Measurements from ENCODE around the gene DPP9.
"Not testable (repeated sequence)": the region's sequence is repeated elsewhere in the genome, so short reads cannot be mapped to it uniquely, and the experiment has no call there.

Gene DPP9

DNA sequence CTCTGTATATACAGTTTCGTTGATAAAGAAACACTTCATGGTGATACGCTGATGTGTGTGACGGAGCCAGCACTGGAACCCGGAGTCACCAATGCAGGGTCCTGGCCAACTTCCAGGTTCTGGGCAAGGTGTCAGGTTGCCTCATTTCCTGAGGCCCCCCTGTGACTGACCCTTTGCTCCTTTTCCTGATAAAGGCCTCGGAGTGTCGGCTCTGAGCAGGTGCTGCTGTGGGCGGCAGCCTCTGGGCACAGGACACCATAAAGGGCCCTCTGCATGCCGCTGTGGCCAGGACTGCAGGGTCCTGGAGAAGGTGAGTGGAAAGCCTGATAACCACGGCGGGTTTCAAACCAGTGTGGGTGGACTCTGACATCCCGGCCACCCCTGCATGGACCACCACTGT is 36.2 kb downstream of the DPP9 start:
- DNase-seq (ENCODE audit: low spot score) = no peak

DNA sequence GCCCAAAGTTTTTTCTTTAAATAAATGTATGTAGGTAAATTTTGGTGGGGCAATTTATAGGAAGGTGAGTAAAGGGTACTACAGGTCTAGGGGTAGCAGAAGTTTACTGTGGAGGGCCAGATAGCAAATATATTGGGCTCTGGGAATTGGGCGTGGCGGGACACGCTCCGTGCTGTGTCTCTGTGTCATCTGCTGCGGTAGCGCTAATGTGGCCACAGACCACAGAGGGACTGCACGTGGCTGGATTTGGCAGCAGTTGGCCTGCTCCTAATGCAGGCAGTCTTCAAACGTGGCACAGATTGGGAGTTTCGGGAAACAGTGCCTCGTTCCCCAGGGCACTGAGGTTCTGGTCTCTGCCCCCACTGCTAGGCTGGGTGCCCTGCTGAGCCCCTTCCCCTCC is 36.9 kb downstream of the DPP9 start:
- no peak for DNase-seq (ENCODE audit: low spot score)

DNA sequence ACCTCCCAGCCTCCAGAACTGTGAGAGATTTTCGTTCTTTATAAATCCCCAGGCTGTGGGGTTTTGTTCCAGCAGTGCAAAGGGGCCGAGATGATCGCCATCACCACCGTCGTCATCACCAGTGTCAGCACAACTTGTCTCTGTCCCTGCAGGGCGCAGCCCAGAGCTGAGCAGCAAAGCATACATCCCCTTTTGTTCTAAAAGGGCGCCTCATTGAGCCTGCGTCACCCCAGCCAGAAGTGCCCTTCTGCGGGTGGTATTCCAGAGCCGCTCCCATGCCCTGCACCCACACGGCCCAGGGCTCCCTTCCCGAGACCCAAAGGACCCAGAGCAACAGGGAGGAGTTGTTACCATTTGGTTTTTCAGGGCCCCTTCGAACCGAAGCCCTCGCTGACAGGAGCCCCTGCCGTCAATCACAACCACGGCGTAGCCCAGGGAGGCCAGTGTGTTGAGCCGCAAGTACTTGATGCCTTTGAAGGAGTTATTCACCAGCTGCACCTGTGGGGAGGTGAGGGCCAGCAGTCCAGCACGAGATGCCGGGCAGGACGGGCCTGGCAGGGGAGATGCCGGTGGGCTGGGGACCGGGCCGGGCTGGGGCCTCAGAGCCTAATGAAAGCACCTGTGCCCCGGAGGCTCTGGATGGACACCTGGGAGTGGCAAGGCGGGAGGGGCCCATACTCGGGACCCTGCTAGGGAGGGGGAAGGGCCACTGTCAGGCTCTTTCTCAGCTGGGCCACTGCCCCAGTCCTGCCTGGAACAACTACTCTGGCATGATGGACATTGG is 39.1 kb downstream of the DPP9 start:
- DNase-seq (ENCODE audit: low spot score) = no peak

DNA sequence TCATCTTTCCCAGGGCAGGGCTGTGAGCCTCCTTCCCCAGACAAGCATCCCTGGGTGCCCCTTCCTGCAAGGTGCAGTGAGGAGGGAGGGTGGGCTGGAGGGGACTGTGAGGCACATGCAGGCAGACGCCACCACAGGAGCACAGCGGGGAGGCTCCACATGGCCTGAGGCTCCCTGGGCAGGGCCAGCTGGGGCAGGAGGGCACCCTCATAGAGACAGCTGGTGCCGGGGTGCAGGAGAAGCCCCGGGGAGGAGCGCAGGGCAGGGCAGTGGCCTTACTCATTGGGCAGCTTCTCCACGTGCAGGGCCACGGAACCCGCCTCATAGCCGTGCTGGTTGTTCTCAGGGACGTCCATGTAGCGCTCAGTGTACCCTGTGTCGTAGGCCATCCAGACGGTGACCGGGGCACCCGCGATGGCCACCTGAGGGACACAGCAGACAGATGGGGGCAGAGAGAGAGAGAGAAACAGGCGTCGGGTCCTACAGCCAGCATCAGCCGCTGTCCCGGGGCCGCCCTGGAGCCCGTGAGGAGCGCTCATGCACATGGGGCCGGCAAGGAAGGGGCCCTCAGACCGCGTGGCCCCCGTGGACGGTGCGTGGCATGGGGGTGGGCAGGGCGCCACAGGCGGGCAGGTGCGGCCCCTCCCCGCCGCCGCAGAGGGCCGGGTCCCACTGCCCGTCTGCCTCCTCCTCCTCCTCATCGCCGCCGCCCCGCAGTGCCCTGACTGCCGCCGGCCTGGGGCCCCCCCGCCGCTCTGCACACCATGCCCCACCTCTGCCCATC is 41.0 kb downstream of the DPP9 start:
- no peak for DNase-seq (ENCODE audit: low spot score)

DNA sequence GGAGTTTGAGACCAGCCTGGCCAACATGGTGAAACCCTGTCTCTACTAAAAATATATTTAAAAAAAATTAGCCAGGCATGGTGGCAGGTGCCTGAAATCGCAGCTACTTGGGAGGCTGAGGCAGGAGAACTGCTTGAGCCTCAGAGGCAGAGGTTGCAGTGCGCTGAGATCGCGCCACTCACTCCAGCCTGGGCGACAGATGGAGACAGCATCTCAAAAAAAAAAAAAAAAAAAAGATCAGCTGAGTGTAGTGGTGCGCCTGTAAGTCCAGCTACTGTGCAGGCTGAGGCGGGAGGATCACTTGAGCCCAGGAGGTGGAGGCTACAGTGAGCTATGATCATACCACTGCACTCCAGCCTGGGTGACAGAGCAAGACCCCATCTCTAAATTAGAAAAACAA is 43.6 kb downstream of the DPP9 start:
- not testable (repeated sequence) for DNase-seq (ENCODE audit: low spot score)

DNA sequence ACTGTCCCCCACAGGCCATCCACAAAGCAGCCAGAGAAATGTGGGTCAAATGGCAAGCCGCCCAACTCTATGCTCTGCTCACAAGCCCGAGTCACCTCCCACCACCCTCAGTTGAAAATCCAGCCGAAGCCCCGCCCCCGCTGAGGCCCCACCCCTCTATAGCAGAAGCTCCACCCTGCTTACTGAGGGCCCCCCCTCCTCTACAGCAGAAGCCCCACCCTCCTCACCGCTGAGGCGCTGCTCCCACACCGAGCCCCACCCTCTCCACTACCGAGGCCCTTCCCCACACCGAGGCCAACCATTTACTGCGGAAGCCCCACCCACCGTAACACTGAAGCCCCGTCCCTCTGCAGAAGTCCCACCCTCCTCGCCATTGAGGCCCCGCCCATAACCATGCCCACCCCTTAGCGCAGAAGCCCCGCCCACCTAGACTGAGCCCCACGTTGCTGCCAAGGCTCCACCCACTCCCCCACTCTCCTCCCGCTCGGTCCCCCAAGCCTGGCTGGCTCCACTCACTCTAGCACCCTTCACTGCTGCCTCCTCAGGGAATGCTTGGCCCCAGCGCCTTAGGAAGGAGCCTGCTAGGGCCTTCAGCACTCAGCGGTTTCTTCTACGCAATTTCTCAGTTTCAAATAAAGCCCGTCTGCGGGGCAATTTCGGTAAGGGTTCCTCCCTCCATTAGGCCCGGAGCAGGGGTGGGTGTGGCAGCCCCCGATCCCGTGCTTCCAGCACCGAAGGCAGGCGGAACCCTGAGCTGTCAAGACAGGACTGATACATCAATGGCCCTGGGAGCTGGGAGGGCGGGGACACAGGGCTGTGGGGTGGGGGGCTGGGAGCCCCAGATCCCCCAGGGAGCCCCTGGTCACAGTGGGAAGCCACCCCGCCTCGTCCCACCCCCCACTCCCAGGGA is 44.5 kb downstream of the DPP9 start:
- no peak for DNase-seq (ENCODE audit: low spot score)

DNA sequence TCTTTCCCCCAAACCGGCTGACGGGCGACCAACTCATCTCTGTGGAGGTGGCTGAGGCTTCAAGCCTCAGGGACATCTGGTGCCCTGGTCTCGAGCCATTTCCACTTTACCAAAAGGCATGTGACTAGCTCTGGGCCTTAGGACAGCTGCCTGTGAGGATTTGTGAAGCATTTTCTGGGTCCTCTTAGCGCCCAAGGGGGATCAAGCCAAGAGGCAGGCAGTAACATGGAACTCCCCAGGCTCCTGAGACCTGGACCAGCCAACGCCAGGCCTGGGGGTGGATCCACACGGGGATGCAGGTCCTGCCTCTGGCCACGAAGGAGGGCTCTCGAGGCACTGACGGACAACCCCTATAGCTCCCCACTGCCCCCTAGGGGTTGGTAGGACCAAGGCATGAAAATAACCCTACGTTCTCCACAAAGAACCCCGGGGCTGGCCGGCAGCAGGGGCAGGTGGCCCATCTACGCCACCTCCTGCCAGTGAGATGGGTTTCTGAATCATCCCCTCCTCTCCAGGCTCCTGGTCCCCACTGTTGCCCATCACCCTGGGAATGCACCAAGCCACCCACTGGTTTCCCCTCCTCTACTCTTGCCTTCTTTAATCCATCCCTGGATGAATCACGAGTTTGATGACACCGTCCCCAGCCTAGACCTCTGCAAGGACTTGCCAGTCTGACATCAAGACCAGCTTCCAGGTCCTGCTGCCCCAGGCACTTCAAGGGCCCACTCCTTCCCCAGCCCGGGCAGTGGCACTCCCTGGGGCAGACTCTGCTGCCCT is 46.5 kb downstream of the DPP9 start:
- peak; percentile 8 for DNase-seq (ENCODE audit: low spot score)

GRCh38 chr19:4675346-4675745 is 48.3 kb downstream of the DPP9 start:
- no peak for DNase-seq (ENCODE audit: low spot score)

DNA sequence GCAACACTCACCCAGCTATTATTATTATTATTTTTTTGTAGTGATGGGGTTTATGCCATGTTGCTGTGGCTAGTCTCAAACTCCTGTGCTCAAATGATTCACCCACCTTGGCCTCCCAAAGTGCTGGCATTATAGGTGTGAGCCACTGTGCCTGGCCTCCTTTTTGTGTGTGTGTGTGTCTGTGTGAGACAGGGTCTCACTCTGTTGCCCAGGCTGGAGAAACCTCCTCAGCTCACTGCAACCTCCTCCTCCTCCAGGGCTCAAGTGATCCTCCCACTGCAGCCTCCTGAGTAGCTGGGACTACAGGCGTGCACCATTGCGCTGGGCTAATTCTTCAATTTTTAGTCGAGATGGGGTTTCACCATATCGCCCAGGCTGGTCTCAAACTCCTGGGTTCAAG is 49.9 kb downstream of the DPP9 start:
- DNase-seq (ENCODE audit: low spot score) = no peak

GRCh38 chr19:4673216-4673615 is 50.4 kb downstream of the DPP9 start:
- DNase-seq (ENCODE audit: low spot score) = no peak

DNA sequence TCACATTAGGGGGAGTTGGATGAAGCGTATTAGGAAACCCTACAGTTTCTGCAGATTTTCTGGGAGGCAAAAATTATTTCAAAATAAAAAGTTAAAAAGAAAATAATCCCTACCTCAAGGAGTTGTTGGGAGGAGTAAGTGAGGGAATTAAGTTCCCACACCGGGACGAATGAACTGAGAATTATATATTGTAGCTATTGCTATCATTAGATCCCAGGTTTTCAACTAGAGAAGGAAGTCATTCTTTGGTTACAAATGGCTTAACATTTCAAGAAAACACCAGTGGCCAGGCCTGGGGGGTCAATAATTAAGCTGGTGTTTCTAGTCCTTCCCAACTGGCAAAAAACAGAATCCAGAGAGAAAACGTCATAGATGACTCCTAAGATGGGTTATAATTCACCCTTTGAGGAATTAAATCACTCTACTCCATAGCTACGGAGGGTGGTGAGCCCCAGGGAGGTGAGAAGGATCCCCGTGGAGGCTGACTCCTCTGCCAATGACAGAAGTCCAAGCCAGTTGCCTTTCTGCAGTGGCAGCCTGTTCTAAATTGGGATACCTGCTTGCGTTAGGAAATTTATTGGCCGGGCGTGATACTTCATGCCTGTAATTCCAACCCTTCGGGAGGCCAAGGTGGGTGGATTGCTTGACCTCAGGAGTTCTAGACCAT is 52.3 kb downstream of the DPP9 start:
- DNase-seq (ENCODE audit: low spot score) = no peak

- peak; percentile 90 for DNase-seq (ENCODE audit: low spot score)
Measured at GRCh38 chr19:4669723-4670480, 53.7 kb downstream of the DPP9 start, which contains the start of gene MYDGF. Gene MYDGF, minus strand, starts transcription at chr19:4670342. Its CDS starts 8 bp downstream, at chr19:4670334.

DNA sequence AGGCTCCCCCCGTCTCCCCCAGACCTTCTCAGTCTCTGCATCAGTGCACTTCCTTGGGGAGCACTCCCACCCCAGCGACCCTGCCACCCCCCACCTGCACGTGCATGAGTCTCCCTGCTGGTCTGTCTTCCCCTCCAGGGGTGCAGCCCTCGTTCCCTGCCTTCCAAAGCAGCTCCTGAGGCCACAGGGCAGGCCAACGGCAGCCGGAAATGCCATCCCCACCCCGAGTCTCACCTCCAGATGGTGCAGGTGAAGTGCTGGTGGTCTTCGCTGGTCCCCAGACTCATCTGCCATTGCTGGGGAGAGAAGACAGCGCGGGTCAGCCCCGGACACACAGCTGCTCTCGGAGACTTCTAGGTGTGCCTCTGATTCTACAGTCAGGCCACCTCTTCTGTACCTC is 59.0 kb downstream of the DPP9 start:
- no peak for DNase-seq (ENCODE audit: low spot score)

- no peak for DNase-seq (ENCODE audit: low spot score)
Measured at GRCh38 chr19:4662812-4663211, 60.8 kb downstream of the DPP9 start.

DNA sequence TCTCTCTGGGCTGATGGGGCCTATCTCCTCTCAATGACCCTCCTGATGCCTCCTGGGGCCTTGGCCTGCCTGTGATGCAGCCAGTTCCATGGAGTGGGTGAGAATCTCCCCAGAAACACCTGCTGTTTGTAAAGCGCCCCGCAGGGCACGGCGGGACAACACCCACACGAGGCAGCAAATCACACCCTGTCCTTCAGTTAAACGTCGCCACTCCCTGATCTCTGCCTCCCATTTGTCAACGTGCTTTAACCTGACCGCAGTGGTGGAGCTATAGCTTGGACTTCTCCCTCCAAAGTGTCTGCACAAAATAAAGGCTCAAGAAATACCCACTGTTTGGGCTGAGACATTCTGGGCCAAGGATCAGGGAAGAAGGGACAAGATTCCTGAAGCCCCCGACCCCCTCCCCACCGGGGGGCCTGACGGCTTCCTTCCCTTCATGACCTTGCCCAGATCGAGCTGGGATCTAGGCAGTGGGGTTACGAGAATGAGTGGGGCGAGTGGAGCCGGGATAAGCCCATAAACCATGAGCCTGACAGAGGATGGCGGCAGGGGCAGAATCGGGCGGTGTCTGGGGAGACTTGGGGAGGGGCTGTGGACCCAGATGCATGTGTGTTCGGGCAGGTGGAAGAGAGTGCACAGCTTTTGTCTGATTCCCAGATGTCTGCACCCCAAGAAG is 61.5 kb downstream of the DPP9 start:
- DNase-seq (ENCODE audit: low spot score) = no peak

- no peak for DNase-seq (ENCODE audit: low spot score)
Measured at GRCh38 chr19:4660993-4661392, 62.6 kb downstream of the DPP9 start.

DNA sequence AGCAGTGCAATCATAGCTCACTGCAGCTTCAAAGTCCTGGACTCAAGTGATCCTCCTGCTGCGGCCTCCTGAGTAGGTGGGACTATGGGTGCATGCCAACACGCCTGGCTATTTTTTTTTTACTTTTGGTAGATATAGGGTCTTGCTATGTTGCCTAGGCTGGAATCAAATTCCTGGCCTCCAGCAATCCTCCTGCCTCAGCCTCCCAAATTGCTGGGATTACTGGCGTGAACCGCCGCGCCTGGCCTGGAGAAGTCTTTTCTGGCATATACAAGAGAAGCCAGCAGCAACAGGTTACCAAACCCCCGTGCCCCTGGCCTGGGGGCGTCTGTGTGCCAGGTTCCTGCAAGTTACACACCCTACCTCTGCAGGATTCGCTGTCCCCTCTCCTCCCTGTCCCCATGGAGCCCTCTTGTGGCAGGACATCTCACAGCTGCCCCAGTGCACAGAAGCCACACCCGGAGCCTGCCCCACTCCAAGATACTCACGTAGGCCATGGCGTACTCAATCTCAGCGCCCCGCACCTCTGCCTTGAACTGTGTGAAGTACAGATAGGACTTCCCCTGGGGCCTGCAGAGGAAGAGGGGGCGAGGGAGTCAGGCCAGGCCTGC is 63.4 kb downstream of the DPP9 start:
- no peak for DNase-seq (ENCODE audit: low spot score)

- no peak for DNase-seq (ENCODE audit: low spot score)
Measured at GRCh38 chr19:4657835-4658234, 65.8 kb downstream of the DPP9 start.

GRCh38 chr19:4657262-4657661 is 66.4 kb downstream of the DPP9 start:
- DNase-seq (ENCODE audit: low spot score) = no peak
